DOHH2 (cell line): ENCODE data around the gene BLNK.

Experiments used
- H3F3A ChIP-seq: fragments of 200-600 bp; sonication (generic), shearing (Covaris generic); 2 replicates; pipeline ENCODE4 v1.6.0; 2016; ENCODE audit warnings: antibody characterized with exemption, mild to moderate bottlenecking; ENCODE audit not compliant: control insufficient read depth, insufficient read depth
- H3K27ac ChIP-seq: fragments of 200-600 bp; sonication (generic); 2 replicates; pipeline ENCODE4 v1.5.1; 2014; ENCODE audit warnings: low read depth, mild to moderate bottlenecking, low read length, moderate library complexity
- H3K27me3 ChIP-seq: fragments of 200-600 bp; sonication (generic); 2 replicates; pipeline ENCODE4 v1.6.1; 2014; ENCODE audit warnings: mild to moderate bottlenecking, low read length, mixed read lengths; ENCODE audit not compliant: control insufficient read depth
- H3K36me3 ChIP-seq: fragments of 200-600 bp; sonication (generic); 2 replicates; pipeline ENCODE4 v1.6.1; 2014; ENCODE audit warnings: mild to moderate bottlenecking, low read length, moderate library complexity, mixed read lengths; ENCODE audit not compliant: control insufficient read depth
- H3K4me1 ChIP-seq: fragments of 200-600 bp; sonication (generic); 2 replicates; pipeline ENCODE4 v1.6.1; 2014; ENCODE audit warnings: mild to moderate bottlenecking, low read length, mixed read lengths; ENCODE audit not compliant: control insufficient read depth
- H3K4me2 ChIP-seq: fragments of 200-600 bp; sonication (generic); 2 replicates; pipeline ENCODE4 v1.6.0; 2014; ENCODE audit warnings: mild to moderate bottlenecking, low read length, moderate library complexity
- H3K4me3 ChIP-seq: fragments of 200-600 bp; sonication (generic); 2 replicates; pipeline ENCODE4 v1.5.1; 2014; ENCODE audit warnings: mild to moderate bottlenecking, low read length, mixed read lengths
- H3K79me2 ChIP-seq: fragments of 200-600 bp; sonication (generic); 2 replicates; pipeline ENCODE4 v1.6.1; 2014; ENCODE audit warnings: mild to moderate bottlenecking, low read length, mixed read lengths; ENCODE audit not compliant: control insufficient read depth
- H3K9me2 ChIP-seq: fragments of 200-600 bp; sonication (generic); replicated peaks from 2 replicates; pipeline ENCODE4 v1.6.1; 2014; ENCODE audit warnings: mild to moderate bottlenecking, low read length, mixed read lengths; ENCODE audit not compliant: control insufficient read depth
- H3K9me3 ChIP-seq: fragments of 200-600 bp; sonication (generic); 2 replicates; pipeline ENCODE4 v1.6.1; 2014; ENCODE audit warnings: antibody characterized with exemption, low read length, mixed read lengths; ENCODE audit not compliant: control insufficient read depth, insufficient read depth
- H4K20me1 ChIP-seq: fragments of 200-600 bp; sonication (generic); 2 replicates; pipeline ENCODE4 v1.6.0; 2014; ENCODE audit warnings: low read depth, mild to moderate bottlenecking, antibody characterized with exemption, low read length, moderate library complexity; ENCODE audit not compliant: control insufficient read depth, insufficient read depth
- CTCF ChIP-seq: fragments of 200-600 bp; sonication (generic); IDR thresholded peaks from one replicate; pipeline ENCODE4 v1.5.1; 2014; ENCODE audit warnings: antibody characterized with exemption, mild to moderate bottlenecking, low read depth, low read length; ENCODE audit not compliant: poor library complexity, severe bottlenecking
- EZH2phosphoT487 ChIP-seq: fragments of 200-600 bp; sonication (generic); IDR thresholded peaks from 2 replicates; pipeline ENCODE4 v1.6.1; 2017; ENCODE audit warnings: borderline replicate concordance, mild to moderate bottlenecking, antibody characterized with exemption, low read length, moderate library complexity, mixed read lengths

The BLNK gene

DNA sequence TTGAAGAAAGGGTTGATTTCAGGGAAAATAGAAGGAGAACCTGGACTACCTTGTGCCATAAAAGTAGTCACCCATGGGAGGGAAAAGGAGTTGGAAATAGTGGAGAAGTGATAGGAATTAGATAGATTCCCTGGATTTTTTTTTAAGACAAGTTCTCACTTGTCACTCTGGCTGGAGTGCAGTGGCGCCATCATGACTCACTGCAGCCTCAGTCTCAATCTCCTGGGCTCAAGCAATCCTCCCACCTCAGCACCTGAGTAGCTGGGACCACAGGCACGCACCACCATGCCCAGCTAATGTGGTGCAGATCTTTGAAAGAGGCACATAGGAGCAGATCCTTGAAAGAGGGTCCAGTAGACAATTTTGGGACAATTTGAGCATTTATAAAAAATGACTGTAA is 9.5 kb upstream of the BLNK start:
- TF ChIP-seq CTCF (peak; percentile 19), EZH2phosphoT487 (no peak)

DNA sequence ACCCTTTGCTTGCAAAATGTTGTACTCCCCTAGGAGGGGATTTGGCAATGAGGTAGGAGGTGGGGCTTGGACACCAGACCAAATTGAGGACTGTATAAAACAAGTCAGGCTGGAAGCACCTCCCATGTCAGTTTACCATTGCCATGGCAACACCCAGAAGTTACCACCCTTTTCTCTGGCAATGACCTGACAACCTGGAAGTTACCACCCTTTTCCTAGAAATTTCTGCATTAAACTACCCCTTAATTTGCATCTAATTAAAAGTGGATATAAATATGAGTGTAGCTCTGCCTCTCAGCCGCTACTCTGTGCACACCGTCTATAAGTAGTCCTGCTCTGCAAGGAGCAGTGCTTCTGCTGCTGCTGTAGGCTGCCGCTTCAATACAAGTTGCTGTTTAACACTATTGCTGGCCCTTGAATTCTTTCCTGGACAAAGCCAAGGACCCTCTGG is 7.8 kb upstream of the BLNK start:
- H3K9me2 ChIP-seq, result no peaks in the 10 kb centered on the region
- H3K9me3 ChIP-seq, result peaks cover 3% of the 10 kb centered on the region; the same call in 1 of the 2 replicates
- H3K27me3 ChIP-seq, result no peaks in the 10 kb centered on the region
- H3K4me2 ChIP-seq, result peak overlapping the region; percentile 64
- H3K36me3 ChIP-seq, result peaks cover 11% of the 10 kb centered on the region; the same call in 1 of the 2 replicates
- H4K20me1 ChIP-seq, result no peaks in the 10 kb centered on the region
- H3K4me1 ChIP-seq, result peaks cover 94% of the 10 kb centered on the region
- H3K27ac ChIP-seq, result peak overlapping the region; percentile 6
- peaks cover 2% of the 10 kb centered on the region; the same call in 1 of the 2 replicates for H3K79me2 ChIP-seq
- TF ChIP-seq EZH2phosphoT487, result no peak
- TF ChIP-seq CTCF, result no peak
- peak overlapping the region; percentile 36 for H3K4me3 ChIP-seq
- peaks cover 12% of the 10 kb centered on the region for H3F3A ChIP-seq

More for the DNA sequence above, 9.5 kb upstream of the BLNK start:
- H3K36me3 ChIP-seq, result peaks cover 8% of the 10 kb centered on the region; the same call in 1 of the 2 replicates
- peaks cover 3% of the 10 kb centered on the region; the same call in 1 of the 2 replicates for H3K9me3 ChIP-seq
- no peak overlapping the region for H3K27ac ChIP-seq
- peaks cover 5% of the 10 kb centered on the region for H3K79me2 ChIP-seq
- no peaks in the 10 kb centered on the region for H3K27me3 ChIP-seq
- peaks cover 93% of the 10 kb centered on the region for H3K4me1 ChIP-seq
- no peaks in the 10 kb centered on the region for H4K20me1 ChIP-seq
- H3K9me2 ChIP-seq, result no peaks in the 10 kb centered on the region
- peaks cover 6% of the 10 kb centered on the region; the same call in 1 of the 2 replicates for H3F3A ChIP-seq
- H3K4me2 ChIP-seq, result peak overlapping the region; percentile 15
- H3K4me3 ChIP-seq, result no peak overlapping the region

DNA sequence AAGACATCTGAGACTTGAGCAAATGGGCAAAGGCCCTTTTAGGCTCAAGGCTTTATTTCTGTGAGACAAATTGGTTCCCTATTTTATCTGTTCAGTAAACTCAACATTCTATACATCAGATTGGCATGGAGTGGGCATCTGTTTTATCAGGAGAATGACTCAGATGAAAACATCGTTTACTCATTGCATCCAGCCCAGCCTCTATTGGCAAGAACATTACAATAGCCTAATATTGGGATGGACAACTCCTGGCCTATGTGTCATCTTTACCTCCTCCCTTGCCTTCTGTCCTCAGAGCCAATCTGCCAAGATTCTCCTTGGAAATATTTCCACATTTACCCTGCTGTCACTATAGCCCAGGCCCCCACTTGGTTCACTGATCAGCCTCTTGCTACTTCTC is 5.5 kb upstream of the BLNK start:
- Histone ChIP-seq H3K27ac (no peak overlapping the region), H3K79me2 (peaks cover 9% of the 10 kb centered on the region), H3K36me3 (peaks cover 28% of the 10 kb centered on the region), H4K20me1 (no peaks in the 10 kb centered on the region), H3K9me2 (no peaks in the 10 kb centered on the region), H3K4me2 (no peak overlapping the region), H3K4me3 (no peak overlapping the region), H3K4me1 (peaks cover 96% of the 10 kb centered on the region), H3K9me3 (peaks cover 3% of the 10 kb centered on the region; the same call in 1 of the 2 replicates), H3K27me3 (no peaks in the 10 kb centered on the region), H3F3A (peaks cover 34% of the 10 kb centered on the region)
- TF ChIP-seq CTCF, result no peak
- TF ChIP-seq EZH2phosphoT487, result no peak
